ENCODE results near the gene ALK. TPM values are rescaled to one million over a fixed set of nuclear protein-coding genes. Genes with fewer than 3 reads are reported as not detected.

The ALK gene
- total RNA-seq, 2 donors from 2014 or later: 0.13 to 0.46 TPM

GRCh38 chr2:29632018-29632417, 289.4 kb downstream of the ALK start:
- H3K27ac Mint-ChIP-seq: no peak overlapping the region
- Histone ChIP-seq H3K4me3 (ENCODE audit: low read length) (no peak overlapping the region), H3K27me3 (ENCODE audit: control insufficient read depth, insufficient read depth, low read length, poor library complexity, severe bottlenecking) (no peaks in the 10 kb centered on the region), H3K36me3 (ENCODE audit: control insufficient read depth, insufficient read depth, low read length) (no peaks in the 10 kb centered on the region), H3K4me1 (ENCODE audit: control insufficient read depth, insufficient read depth, low read length) (no peaks in the 10 kb centered on the region), H3K9me3 (ENCODE audit: control insufficient read depth, low read length) (no peaks in the 10 kb centered on the region), H3K9ac (ENCODE audit: extremely low read depth, low read length, poor library complexity, severe bottlenecking) (no peak overlapping the region), H3K27ac (ENCODE audit: low read depth, low read length) (no peak overlapping the region)
- 93 to 100% methylated on average over 2 of the region's 2 CpGs for WGBS, 2 experiments (ENCODE audit: insufficient coverage in 1 of 2, insufficient read length in 1 of 2)
- no peaks in the 10 kb centered on the region for H3K27me3 Mint-ChIP-seq (ENCODE audit: insufficient read depth)
- no peak overlapping the region for H3K4me3 Mint-ChIP-seq
- no peaks in the 10 kb centered on the region for H3K36me3 Mint-ChIP-seq (ENCODE audit: low read depth)
- no peak for TF ChIP-seq CTCF (conservative IDR thresholded peaks at IDR 0.05)
- H3K4me1 Mint-ChIP-seq: peaks cover 19% of the 10 kb centered on the region
- no peak for DNase-seq
- H3K9me3 Mint-ChIP-seq: no peaks in the 10 kb centered on the region

DNA sequence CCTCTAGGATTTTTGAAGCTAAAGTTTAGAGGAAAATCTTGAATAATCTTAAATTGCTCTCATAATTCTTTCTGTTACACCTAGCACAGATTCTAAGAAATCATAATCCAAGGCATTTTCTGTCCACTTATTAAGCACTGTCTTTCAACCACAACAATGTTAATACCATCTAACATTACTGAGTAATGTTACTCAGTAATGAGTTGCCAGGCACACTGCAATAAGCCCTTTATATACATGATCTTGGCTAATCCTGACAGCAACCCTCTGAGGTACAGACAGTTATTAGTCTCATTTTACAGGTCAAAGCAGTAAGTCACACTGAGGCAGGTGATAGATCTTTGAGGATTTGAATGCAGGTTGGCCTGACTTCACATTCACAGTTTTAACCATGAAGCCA, 291.9 kb downstream of the ALK start:
- H3K4me3 Mint-ChIP-seq: no peak overlapping the region
- H3K9me3 ChIP-seq (ENCODE audit: control insufficient read depth, low read length): no peaks in the 10 kb centered on the region
- no peak for TF ChIP-seq CTCF (conservative IDR thresholded peaks at IDR 0.05)
- H3K36me3 ChIP-seq (ENCODE audit: control insufficient read depth, insufficient read depth, low read length): no peaks in the 10 kb centered on the region
- no peaks in the 10 kb centered on the region for H3K27me3 ChIP-seq (ENCODE audit: control insufficient read depth, insufficient read depth, low read length, poor library complexity, severe bottlenecking)
- no peaks in the 10 kb centered on the region for H3K4me1 ChIP-seq (ENCODE audit: control insufficient read depth, insufficient read depth, low read length)
- no peak overlapping the region for H3K9ac ChIP-seq (ENCODE audit: extremely low read depth, low read length, poor library complexity, severe bottlenecking)
- H3K36me3 Mint-ChIP-seq (ENCODE audit: low read depth): no peaks in the 10 kb centered on the region
- no peak overlapping the region for H3K27ac ChIP-seq (ENCODE audit: low read depth, low read length)
- H3K4me3 ChIP-seq (ENCODE audit: low read length): no peak overlapping the region
- no peak for DNase-seq
- no peak overlapping the region for H3K27ac Mint-ChIP-seq
- H3K27me3 Mint-ChIP-seq (ENCODE audit: insufficient read depth): peaks cover 7% of the 10 kb centered on the region
- H3K4me1 Mint-ChIP-seq: peaks cover 19% of the 10 kb centered on the region
- no peaks in the 10 kb centered on the region for H3K9me3 Mint-ChIP-seq

GRCh38 chr2:29628862-29629261, 292.5 kb downstream of the ALK start:
- H3K36me3 ChIP-seq (ENCODE audit: control insufficient read depth, insufficient read depth, low read length): no peaks in the 10 kb centered on the region
- H3K4me3 Mint-ChIP-seq: no peak overlapping the region

More at GRCh38 chr2:29628862-29629261, 292.5 kb downstream of the ALK start:
- no peak overlapping the region for H3K9ac ChIP-seq (ENCODE audit: extremely low read depth, low read length, poor library complexity, severe bottlenecking)
- TF ChIP-seq CTCF (conservative IDR thresholded peaks at IDR 0.05): no peak
- Mint-ChIP-seq H3K27ac (no peak overlapping the region), H3K9me3 (no peaks in the 10 kb centered on the region), H3K4me1 (peaks cover 19% of the 10 kb centered on the region), H3K36me3 (ENCODE audit: low read depth) (no peaks in the 10 kb centered on the region), H3K27me3 (ENCODE audit: insufficient read depth) (peaks cover 7% of the 10 kb centered on the region)
- no peak overlapping the region for H3K4me3 ChIP-seq (ENCODE audit: low read length)
- no peaks in the 10 kb centered on the region for H3K9me3 ChIP-seq (ENCODE audit: control insufficient read depth, low read length)
- WGBS, 2 experiments (ENCODE audit: insufficient coverage in 1 of 2, insufficient read length in 1 of 2): 93 to 100% methylated on average over 1 to 4 of the region's 4 CpGs
- no peak for DNase-seq
- H3K27ac ChIP-seq (ENCODE audit: low read depth, low read length): no peak overlapping the region
- no peaks in the 10 kb centered on the region for H3K27me3 ChIP-seq (ENCODE audit: control insufficient read depth, insufficient read depth, low read length, poor library complexity, severe bottlenecking)
- no peaks in the 10 kb centered on the region for H3K4me1 ChIP-seq (ENCODE audit: control insufficient read depth, insufficient read depth, low read length)
